HEK293T (cell line): ENCODE data around the gene PLXNA3.

ENCODE experiments used
- HDGF ChIP-seq: fragments of 450-650 bp; IDR thresholded peaks from 2 replicates; pipeline ENCODE4 v1.6.1; 2017; ENCODE audit warnings: antibody characterized with exemption, borderline replicate concordance
- SP1 ChIP-seq: fragments of 450-650 bp; IDR thresholded peaks from 2 replicates; pipeline ENCODE4 v1.6.1; 2017
- TARDBP ChIP-seq: fragments of 450-650 bp; IDR thresholded peaks from 2 replicates; pipeline ENCODE4 v1.6.1; 2016

- TF ChIP-seq SP1 (no peak), TARDBP (no peak), HDGF (no peak)
Observed at GRCh38 chrX:154468217-154468616, 10.1 kb downstream of the PLXNA3 start.
